Endothelial cell of umbilical vein (primary cell): Measurements from ENCODE around the gene EXOC6B. TPM values are rescaled to one million over a fixed set of nuclear protein-coding genes. Genes with fewer than 3 reads are reported as not detected.

Experiments
- BruUV-seq: library from RNA; stranded (reverse); fragments of 400-500 nt; replicated peaks from 2 replicates; lab custom pipeline; 2021; lab: Mats Ljungman, UMichigan
- CTCF ChIA-PET: fragments of 300-600, 350-600 bp; sonication (Branson Sonifier 250); formaldehyde crosslinking; loops from one replicate; lab custom pipeline; 2021; ENCODE audit warnings: antibody characterized with exemption, inconsistent platforms; lab: Charles Lee
- POLR2A ChIA-PET: fragments of 300-600, 350-600 bp; sonication (Branson Sonifier 250); formaldehyde crosslinking; loops from one replicate; lab custom pipeline; 2021; ENCODE audit warnings: antibody characterized with exemption, inconsistent platforms; lab: Charles Lee
- DNase-seq: peaks from one replicate; pipeline ENCODE4 v3.0.0-alpha.2; 2011; ENCODE audit warnings: low read depth, low spot score
- FAIRE-seq: peaks from 2 replicates; lab custom pipeline; 2011; peaks lifted over from hg19 to GRCh38; lab: Jason Lieb, UNC
- H2AFZ ChIP-seq: 2 replicates; pipeline ENCODE4 v1.6.0; 2012; ENCODE audit warnings: low read depth, low read length, control low read depth, inconsistent platforms
- H3K27ac ChIP-seq: 2 replicates; pipeline ENCODE4 v1.5.1; 2011; ENCODE audit warnings: low read depth, mild to moderate bottlenecking, control low read depth, low read length, moderate library complexity; ENCODE audit not compliant: insufficient read depth
- H3K27me3 ChIP-seq, 2 experiments: 2 replicates each; pipeline versions ENCODE4 v1.6.0 to v1.6.1; 2011; ENCODE audit warnings: low read length in 2 of 2, mixed read lengths in 1 of 2; ENCODE audit not compliant: control insufficient read depth in 2 of 2, insufficient read depth in 2 of 2
- H3K36me3 ChIP-seq, 2 experiments: 2 replicates in 1 of 2; 3 replicates in 1 of 2; pipeline ENCODE4 v1.5.1; 2011; ENCODE audit warnings: low read length in 2 of 2, mild to moderate bottlenecking in 1 of 2, moderate library complexity in 1 of 2; ENCODE audit not compliant: control insufficient read depth in 2 of 2, insufficient read depth in 2 of 2; ENCODE audit errors: extremely low read depth in 1 of 2
- H3K4me1 ChIP-seq: 3 replicates; pipeline ENCODE4 v1.5.1; 2011; ENCODE audit warnings: mild to moderate bottlenecking, low read length; ENCODE audit not compliant: control insufficient read depth, insufficient read depth; ENCODE audit errors: extremely low read depth
- H3K4me2 ChIP-seq: 2 replicates; pipeline ENCODE4 v1.6.1; 2011; ENCODE audit warnings: low read length, control low read depth, mixed read lengths; ENCODE audit not compliant: insufficient read depth
- H3K4me3 ChIP-seq, 3 experiments: fragments of 200-600 bp in 1 of 3; sonication (generic), shearing (Covaris generic) in 1 of 3; replicated peaks in 1 of 3; 2 replicates each; pipeline ENCODE4 v1.5.1; 2011 to 2016; ENCODE audit warnings: control low read depth in 3 of 3, low read length in 3 of 3, mild to moderate bottlenecking in 2 of 3, inconsistent platforms in 1 of 3, low read depth in 1 of 3, moderate library complexity in 1 of 3; ENCODE audit not compliant: insufficient read depth in 1 of 3
- H3K79me2 ChIP-seq: 2 replicates; pipeline ENCODE4 v1.6.0; 2012; ENCODE audit warnings: low read length, inconsistent platforms; ENCODE audit not compliant: control insufficient read depth, insufficient read depth
- H3K9ac ChIP-seq: replicated peaks from 2 replicates; pipeline ENCODE3; 2011; ENCODE audit warnings: low read length, control low read depth; ENCODE audit not compliant: insufficient read depth; ENCODE audit errors: extremely low read depth
- H3K9me1 ChIP-seq: replicated peaks from 3 replicates; pipeline ENCODE4 v1.6.0; 2011; ENCODE audit warnings: mild to moderate bottlenecking, low read length; ENCODE audit not compliant: control insufficient read depth, insufficient read depth; ENCODE audit errors: extremely low read depth
- H3K9me3 ChIP-seq: replicated peaks from 2 replicates; pipeline ENCODE4 v1.5.1; 2012; ENCODE audit warnings: low read length, inconsistent platforms; ENCODE audit not compliant: control insufficient read depth, insufficient read depth
- H4K20me1 ChIP-seq: replicated peaks from 2 replicates; pipeline ENCODE3; 2011; ENCODE audit warnings: mild to moderate bottlenecking, low read length; ENCODE audit not compliant: control insufficient read depth, insufficient read depth; ENCODE audit errors: extremely low read depth
- CTCF ChIP-seq, 2 donors: IDR thresholded peaks; 1 replicate in 1 of 2; 2 replicates in 1 of 2; pipeline ENCODE4 v1.5.1; 2011; ENCODE audit warnings: low read length in 2 of 2, mild to moderate bottlenecking in 2 of 2, moderate library complexity in 2 of 2, control low read depth in 1 of 2, inconsistent platforms in 1 of 2, low read depth in 1 of 2; ENCODE audit not compliant: insufficient read depth in 1 of 2; ENCODE audit errors: extremely low read depth in 1 of 2
- EZH2 ChIP-seq: IDR thresholded peaks from 2 replicates; pipeline ENCODE4 v1.6.1; 2012; ENCODE audit warnings: borderline replicate concordance, low read depth, mild to moderate bottlenecking, moderate library complexity, low read length, inconsistent platforms; ENCODE audit not compliant: severe bottlenecking
- FOS ChIP-seq: IDR thresholded peaks from 2 replicates; pipeline ENCODE4 v1.6.1; 2011; ENCODE audit warnings: mild to moderate bottlenecking, low read length, moderate library complexity, borderline replicate concordance; ENCODE audit not compliant: insufficient read depth
- GATA2 ChIP-seq: IDR thresholded peaks from 2 replicates; pipeline ENCODE4 v1.7.0; 2011; ENCODE audit warnings: low read depth, mild to moderate bottlenecking, moderate library complexity, mixed read lengths, low read length; ENCODE audit not compliant: insufficient read length, insufficient read depth
- JUN ChIP-seq: IDR thresholded peaks from 2 replicates; pipeline ENCODE4 v1.6.1; 2011; ENCODE audit warnings: borderline replicate concordance, low read depth; ENCODE audit not compliant: insufficient read length, insufficient read depth
- MAX ChIP-seq: IDR thresholded peaks from 2 replicates; pipeline ENCODE4 v1.6.1; 2011; ENCODE audit not compliant: insufficient read depth, insufficient read length
- MYC ChIP-seq: IDR thresholded peaks from one replicate; pipeline ENCODE4 v1.6.1; 2011; ENCODE audit warnings: mild to moderate bottlenecking, low read depth, low read length
- POLR2A ChIP-seq: IDR thresholded peaks from 2 replicates; pipeline ENCODE4 v1.6.1; 2012; ENCODE audit warnings: low read depth, mild to moderate bottlenecking, control low read depth, low read length
- POLR2AphosphoS5 ChIP-seq: IDR thresholded peaks from 2 replicates; pipeline ENCODE4 v1.6.1; 2012; ENCODE audit warnings: low read depth, mild to moderate bottlenecking, control low read depth, low read length, moderate library complexity; ENCODE audit not compliant: insufficient read depth
- dilution Hi-C: fragments of 300-500 bp; cut with MboI; formaldehyde crosslinking; loops from one replicate; pipeline ENCODE4 v1.15.0; 2019; ENCODE audit warnings: low sequenced_read_pairs; ENCODE audit not compliant: extremely low pct_ligation_motif_present
- intact Hi-C: fragments of 100-400 bp; cut with micrococcal nuclease; formaldehyde crosslinking; loops from one replicate; pipeline ENCODE4 v1.10.0; 2022
- polyA plus RNA-seq, 4 experiments: library from polyadenylated mRNA; depleted of rRNA in 3 of 4; stranded (reverse) in 3 of 4; unstranded in 1 of 4; fragments of >200 nt; gene quantifications; 2 replicates each; pipeline versions ENCODE4 v1.2.1 to v1.2.3, GENCODE V29; 2011 to 2012; ENCODE audit warnings: missing spikeins in 1 of 4
- total RNA-seq: library from RNA; stranded (reverse); gene quantifications from 2 replicates; pipeline ENCODE4 v1.2.3, GENCODE V29; 2021

Gene EXOC6B
- total and polyA plus RNA-seq, 2 donors (not counting 3 experiments of a cell fraction or from before 2014, with no cell fraction given) = 10.8 to 34.8 TPM

- POLR2A ChIA-PET = no interaction called here
- no TSS peak for BruUV-seq
- dilution Hi-C loops = no loop called here
- Histone ChIP-seq H3K27me3 (no peaks in the 10 kb centered on the region), H3K9me3 (no peaks in the 10 kb centered on the region), H3K27ac (no peak overlapping the region), H3K79me2 (no peaks in the 10 kb centered on the region), H3K4me2 (no peak overlapping the region), H2AFZ (no peak overlapping the region), H3K36me3 (no peaks in the 10 kb centered on the region), H3K9me1 (no peaks in the 10 kb centered on the region), H3K4me3 (no peak overlapping the region), H3K4me1 (no peaks in the 10 kb centered on the region), H3K9ac (no peak overlapping the region), H4K20me1 (no peaks in the 10 kb centered on the region)
- TF ChIP-seq JUN (no peak), GATA2 (no peak), MYC (no peak), FOS (no peak), MAX (no peak), EZH2 (no peak), POLR2A (no peak), POLR2AphosphoS5 (no peak), CTCF (IDR thresholded peaks at IDR 0.05; ENCODE audit: extremely low read depth in 1 of 2, insufficient read depth in 1 of 2, low read depth in 1 of 2, low read length in 2 of 2) (no peak)
- FAIRE-seq = no peak
- intact Hi-C loops = no loop called here
- CTCF ChIA-PET = no interaction called here
- no peak for DNase-seq
Observed at GRCh38 chr2:72636210-72636609, 189.6 kb downstream of the EXOC6B start.
